GM12878 (cell line): Measurements from ENCODE around the gene EEF2. TPM values are rescaled to one million over a fixed set of nuclear protein-coding genes. Genes with fewer than 3 reads are reported as not detected.

Source experiments
- DPF2 ChIP-seq: fragments of 450-650 bp; IDR thresholded peaks from 2 replicates; pipeline ENCODE4 v1.6.1; 2017; ENCODE audit warnings: mild to moderate bottlenecking
- EZH2 ChIP-seq: IDR thresholded peaks from 2 replicates; pipeline ENCODE4 v1.6.1; 2012; ENCODE audit warnings: low read depth, mild to moderate bottlenecking, control low read depth, inconsistent platforms, low read length, borderline replicate concordance; ENCODE audit not compliant: control insufficient read depth
- HDGF ChIP-seq: fragments of 450-650 bp; IDR thresholded peaks from 2 replicates; pipeline ENCODE4 v1.6.1; 2016; ENCODE audit warnings: antibody characterized with exemption
- IKZF1 ChIP-seq: fragments of 450-650 bp; conservative IDR thresholded peaks from 2 replicates; pipeline ENCODE4 v1.6.1; 2017; ENCODE audit warnings: antibody characterized with exemption, mild to moderate bottlenecking
- NR2F1 ChIP-seq: fragments of 450-650 bp; conservative IDR thresholded peaks from 2 replicates; pipeline ENCODE4 v1.6.1; 2017; ENCODE audit warnings: mild to moderate bottlenecking
- POLR2A ChIP-seq: IDR thresholded peaks from 2 replicates; pipeline ENCODE4 v1.6.1; 2011; ENCODE audit warnings: low read depth, mild to moderate bottlenecking, low read length
- SIN3A ChIP-seq: IDR thresholded peaks from 2 replicates; pipeline ENCODE4 v1.6.1; 2012; ENCODE audit warnings: low read depth, low read length, improper control_type of control experiment
- SMC3 ChIP-seq: IDR thresholded peaks from 2 replicates; pipeline ENCODE4 v1.6.1; 2011; ENCODE audit warnings: low read length, improper control_type of control experiment, borderline replicate concordance
- SREBF1 ChIP-seq: IDR thresholded peaks from 2 replicates; pipeline ENCODE4 v1.6.1; 2012; ENCODE audit warnings: mild to moderate bottlenecking, low read length
- TAF1 ChIP-seq: IDR thresholded peaks from 2 replicates; pipeline ENCODE4 v1.6.1; 2011; ENCODE audit warnings: mild to moderate bottlenecking, low read depth, low read length, borderline replicate concordance
- TARDBP ChIP-seq: IDR thresholded peaks from 2 replicates; pipeline ENCODE4 v1.6.1; 2016; ENCODE audit warnings: borderline replicate concordance
- TCF12 ChIP-seq: IDR thresholded peaks from 2 replicates; pipeline ENCODE4 v1.6.1; 2011; ENCODE audit warnings: low read depth, mild to moderate bottlenecking, low read length
- USF2 ChIP-seq: IDR thresholded peaks from 2 replicates; pipeline ENCODE4 v1.6.1; 2011; ENCODE audit warnings: low read depth, low read length, improper control_type of control experiment, borderline replicate concordance
- WRNIP1 ChIP-seq: IDR thresholded peaks from 2 replicates; pipeline ENCODE4 v1.6.1; 2011; ENCODE audit warnings: low read depth, low read length, improper control_type of control experiment, borderline replicate concordance
- ZNF24 ChIP-seq: fragments of 450-650 bp; IDR thresholded peaks from 2 replicates; pipeline ENCODE4 v1.6.1; 2017; ENCODE audit warnings: antibody characterized with exemption, mild to moderate bottlenecking
- ZNF274 ChIP-seq: IDR thresholded peaks from one replicate; pipeline ENCODE4 v1.8.0; 2011; ENCODE audit not compliant: insufficient read length, insufficient read depth
- ZNF687 ChIP-seq: fragments of 450-650 bp; IDR thresholded peaks from 2 replicates; pipeline ENCODE4 v1.6.1; 2017; ENCODE audit warnings: mild to moderate bottlenecking, moderate library complexity
- polyA plus RNA-seq, 11 experiments: library from polyadenylated mRNA; depleted of rRNA in 4 of 11; unstranded in 6 of 11; stranded (reverse) in 5 of 11; fragments of >200 nt; fragmentation: Nextera tagmentation in 4 of 11; fragmentation: Illumina TruSeq in 1 of 11; extraction: Ambion mirVana in 4 of 11; extraction: Trizol in 1 of 11; gene quantifications; 1 replicate in 1 of 11; 2 replicates in 10 of 11; pipeline versions ENCODE4 v1.2.1 to v1.2.3, GENCODE V29; 2011 to 2016; ENCODE audit warnings: inconsistent platforms in 2 of 11, missing spikeins in 2 of 11, low read depth in 1 of 11
- total RNA-seq, 4 experiments: library from RNA; depleted of rRNA in 3 of 4; stranded (reverse); fragments of >200 nt in 3 of 4; fragmentation: Illumina TruSeq in 1 of 4; extraction: Trizol in 1 of 4; gene quantifications; 2 replicates each; pipeline versions ENCODE4 v1.2.1 to v1.2.3, GENCODE V29; 2013 to 2021
- TF ChIP-seq, protein P1 (sequence below): fragments of 450-650 bp; IDR thresholded peaks from 2 replicates; pipeline ENCODE4 v1.6.1; 2017; ENCODE audit warnings: mild to moderate bottlenecking, moderate library complexity
- TF ChIP-seq, protein P2 (sequence below): fragments of 450-650 bp; formaldehyde crosslinking; IDR thresholded peaks from 2 replicates; pipeline ENCODE4 v1.5.0; 2022; ENCODE audit warnings: mild to moderate bottlenecking, missing genetic modification characterization

The EEF2 gene
- total and polyA plus RNA-seq, 10 of the 15 experiments (the other 5 are each of a cell fraction or from before 2014, with no cell fraction given), result 280 to 3,491 (median 1,305) TPM

DNA sequence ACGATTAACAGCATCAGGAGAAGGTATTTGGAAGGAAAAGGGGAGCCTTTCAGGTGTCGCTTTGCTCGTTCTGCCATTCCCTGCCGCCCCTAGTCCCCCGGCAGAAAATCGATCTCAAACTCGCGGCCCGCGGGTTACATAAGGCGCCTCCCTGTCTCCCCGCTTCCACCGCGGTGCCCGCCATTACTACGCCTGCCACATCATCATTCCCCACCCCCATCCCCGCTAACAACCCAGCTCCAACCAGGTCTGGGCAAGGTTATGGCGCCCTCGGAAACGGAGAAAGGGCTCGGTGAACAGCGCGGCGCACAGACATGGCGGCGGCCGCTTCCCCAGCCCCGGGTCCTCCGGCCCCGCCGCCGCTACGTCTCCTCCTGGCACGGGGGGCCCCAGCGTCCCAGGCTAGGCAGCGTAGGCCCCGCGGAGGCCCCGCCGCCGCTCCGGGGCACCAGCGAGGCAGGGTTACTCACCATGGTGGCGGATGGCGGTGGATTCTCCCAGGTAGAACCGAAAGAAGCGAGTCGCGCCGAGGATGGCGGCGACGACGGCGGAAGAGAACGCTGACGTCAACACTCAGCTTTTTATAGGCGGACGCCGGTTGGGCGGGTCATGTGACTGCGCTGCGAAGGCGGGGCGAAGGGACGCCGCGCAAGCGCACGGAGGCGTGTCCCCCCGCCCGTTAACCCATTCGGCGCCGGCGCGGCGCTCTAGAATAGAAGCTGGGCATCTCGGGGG, at the start of gene EEF2 (continued):
- TF ChIP-seq, protein P1, sequence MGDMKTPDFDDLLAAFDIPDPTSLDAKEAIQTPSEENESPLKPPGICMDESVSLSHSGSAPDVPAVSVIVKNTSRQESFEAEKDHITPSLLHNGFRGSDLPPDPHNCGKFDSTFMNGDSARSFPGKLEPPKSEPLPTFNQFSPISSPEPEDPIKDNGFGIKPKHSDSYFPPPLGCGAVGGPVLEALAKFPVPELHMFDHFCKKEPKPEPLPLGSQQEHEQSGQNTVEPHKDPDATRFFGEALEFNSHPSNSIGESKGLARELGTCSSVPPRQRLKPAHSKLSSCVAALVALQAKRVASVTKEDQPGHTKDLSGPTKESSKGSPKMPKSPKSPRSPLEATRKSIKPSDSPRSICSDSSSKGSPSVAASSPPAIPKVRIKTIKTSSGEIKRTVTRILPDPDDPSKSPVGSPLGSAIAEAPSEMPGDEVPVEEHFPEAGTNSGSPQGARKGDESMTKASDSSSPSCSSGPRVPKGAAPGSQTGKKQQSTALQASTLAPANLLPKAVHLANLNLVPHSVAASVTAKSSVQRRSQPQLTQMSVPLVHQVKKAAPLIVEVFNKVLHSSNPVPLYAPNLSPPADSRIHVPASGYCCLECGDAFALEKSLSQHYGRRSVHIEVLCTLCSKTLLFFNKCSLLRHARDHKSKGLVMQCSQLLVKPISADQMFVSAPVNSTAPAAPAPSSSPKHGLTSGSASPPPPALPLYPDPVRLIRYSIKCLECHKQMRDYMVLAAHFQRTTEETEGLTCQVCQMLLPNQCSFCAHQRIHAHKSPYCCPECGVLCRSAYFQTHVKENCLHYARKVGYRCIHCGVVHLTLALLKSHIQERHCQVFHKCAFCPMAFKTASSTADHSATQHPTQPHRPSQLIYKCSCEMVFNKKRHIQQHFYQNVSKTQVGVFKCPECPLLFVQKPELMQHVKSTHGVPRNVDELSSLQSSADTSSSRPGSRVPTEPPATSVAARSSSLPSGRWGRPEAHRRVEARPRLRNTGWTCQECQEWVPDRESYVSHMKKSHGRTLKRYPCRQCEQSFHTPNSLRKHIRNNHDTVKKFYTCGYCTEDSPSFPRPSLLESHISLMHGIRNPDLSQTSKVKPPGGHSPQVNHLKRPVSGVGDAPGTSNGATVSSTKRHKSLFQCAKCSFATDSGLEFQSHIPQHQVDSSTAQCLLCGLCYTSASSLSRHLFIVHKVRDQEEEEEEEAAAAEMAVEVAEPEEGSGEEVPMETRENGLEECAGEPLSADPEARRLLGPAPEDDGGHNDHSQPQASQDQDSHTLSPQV, result no peak
- TF ChIP-seq DPF2 (peak; percentile 78), ZNF24 (no peak), USF2 (peak; percentile 90), EZH2 (no peak), TCF12 (peak; percentile 82; the same call in 1 of the 2 replicates), WRNIP1 (no peak), TARDBP (peak; percentile 70; the same call in 1 of the 2 replicates), ZNF274 (no peak), HDGF (no peak), SIN3A (no peak; the same call in 1 of the 2 replicates), SMC3 (no peak; the same call in 1 of the 2 replicates), TAF1 (peak; percentile 100), NR2F1 (peak; percentile 65; the same call in 1 of the 2 replicates), IKZF1 (peak; percentile 85), SREBF1 (no peak), POLR2A (peak; percentile 100), ZNF687 (peak; percentile 96)
- TF ChIP-seq, protein P2, sequence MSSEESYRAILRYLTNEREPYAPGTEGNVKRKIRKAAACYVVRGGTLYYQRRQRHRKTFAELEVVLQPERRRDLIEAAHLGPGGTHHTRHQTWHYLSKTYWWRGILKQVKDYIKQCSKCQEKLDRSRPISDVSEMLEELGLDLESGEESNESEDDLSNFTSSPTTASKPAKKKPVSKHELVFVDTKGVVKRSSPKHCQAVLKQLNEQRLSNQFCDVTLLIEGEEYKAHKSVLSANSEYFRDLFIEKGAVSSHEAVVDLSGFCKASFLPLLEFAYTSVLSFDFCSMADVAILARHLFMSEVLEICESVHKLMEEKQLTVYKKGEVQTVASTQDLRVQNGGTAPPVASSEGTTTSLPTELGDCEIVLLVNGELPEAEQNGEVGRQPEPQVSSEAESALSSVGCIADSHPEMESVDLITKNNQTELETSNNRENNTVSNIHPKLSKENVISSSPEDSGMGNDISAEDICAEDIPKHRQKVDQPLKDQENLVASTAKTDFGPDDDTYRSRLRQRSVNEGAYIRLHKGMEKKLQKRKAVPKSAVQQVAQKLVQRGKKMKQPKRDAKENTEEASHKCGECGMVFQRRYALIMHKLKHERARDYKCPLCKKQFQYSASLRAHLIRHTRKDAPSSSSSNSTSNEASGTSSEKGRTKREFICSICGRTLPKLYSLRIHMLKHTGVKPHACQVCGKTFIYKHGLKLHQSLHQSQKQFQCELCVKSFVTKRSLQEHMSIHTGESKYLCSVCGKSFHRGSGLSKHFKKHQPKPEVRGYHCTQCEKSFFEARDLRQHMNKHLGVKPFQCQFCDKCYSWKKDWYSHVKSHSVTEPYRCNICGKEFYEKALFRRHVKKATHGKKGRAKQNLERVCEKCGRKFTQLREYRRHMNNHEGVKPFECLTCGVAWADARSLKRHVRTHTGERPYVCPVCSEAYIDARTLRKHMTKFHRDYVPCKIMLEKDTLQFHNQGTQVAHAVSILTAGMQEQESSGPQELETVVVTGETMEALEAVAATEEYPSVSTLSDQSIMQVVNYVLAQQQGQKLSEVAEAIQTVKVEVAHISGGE (CRISPR knock-in tag), result peak; percentile 17; the same call in 1 of the 2 replicates
